Measurements from ENCODE around the gene ENKD1. TPM values are rescaled to one million over a fixed set of nuclear protein-coding genes. Genes with fewer than 3 reads are reported as not detected.

Gene ENKD1
- total and polyA plus RNA-seq, 2 experiments from 2014 or later = 11.6 to 11.8 TPM

DNA sequence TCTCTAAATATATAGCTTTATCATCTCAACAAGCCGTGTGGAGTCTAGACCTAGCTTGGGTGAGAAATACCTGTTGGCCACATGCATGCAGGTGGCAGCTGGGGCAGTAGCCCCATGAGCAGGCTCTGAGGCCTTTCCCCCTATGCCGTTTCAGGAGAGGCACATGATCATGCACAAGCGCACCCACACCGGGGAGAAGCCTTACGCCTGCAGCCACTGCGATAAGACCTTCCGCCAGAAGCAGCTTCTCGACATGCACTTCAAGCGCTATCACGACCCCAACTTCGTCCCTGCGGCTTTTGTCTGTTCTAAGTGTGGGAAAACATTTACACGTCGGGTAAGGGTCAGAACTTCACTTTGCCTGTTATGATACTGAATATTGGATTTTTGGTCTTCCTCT lies 38.3 kb downstream of the ENKD1 start:
- no peak for DNase-seq (ENCODE audit: low spot score)
- no peak for ATAC-seq
- Histone ChIP-seq H4K20me1 (replicated peaks; ENCODE audit: insufficient read depth) (no peaks in the 10 kb centered on the region; the same call in 1 of the 2 replicates), H3K4me3 (no peak overlapping the region), H2AFZ (no peak overlapping the region), H3F3A (replicated peaks; ENCODE audit: low read depth) (peaks cover 9% of the 10 kb centered on the region; the same call in 1 of the 2 replicates), H3K9me2 (ENCODE audit: insufficient read depth) (no peaks in the 10 kb centered on the region), H3K36me3 (ENCODE audit: insufficient read depth) (peaks cover 45% of the 10 kb centered on the region), H3K4me2 (no peak overlapping the region), H3K27ac (ENCODE audit: low read depth) (no peak overlapping the region), H3K79me2 (replicated peaks; ENCODE audit: insufficient read depth) (peaks cover 7% of the 10 kb centered on the region; the same call in 1 of the 2 replicates), H3K4me1 (ENCODE audit: insufficient read depth) (no peaks in the 10 kb centered on the region), H3K27me3 (ENCODE audit: insufficient read depth) (no peaks in the 10 kb centered on the region)
- Mint-ChIP-seq H3K27ac (no peak overlapping the region), H3K27me3 (ENCODE audit: insufficient read depth, low read depth, poor library complexity) (peaks cover 2% of the 10 kb centered on the region), H3K36me3 (ENCODE audit: low read depth) (peaks cover 76% of the 10 kb centered on the region), H3K4me1 (no peaks in the 10 kb centered on the region), H3K9me3 (no peaks in the 10 kb centered on the region), H3K4me3 (no peak overlapping the region)
- TF ChIP-seq CTCF (conservative IDR thresholded peaks at IDR 0.05; ENCODE audit: low read depth in 2 of 2) (no peak), NANOG (IDR thresholded peaks at IDR 0.05; ENCODE audit: borderline replicate concordance) (no peak), ZNF114 (CRISPR knock-in tag; IDR thresholded peaks at IDR 0.05) (no peak), REST (IDR thresholded peaks at IDR 0.05; ENCODE audit: unreplicated experiment) (no peak), CREB1 (CRISPR knock-in tag; IDR thresholded peaks at IDR 0.05; ENCODE audit: low read depth) (no peak), JUNB (IDR thresholded peaks at IDR 0.05; ENCODE audit: unreplicated experiment) (no peak), EZH2 (IDR thresholded peaks at IDR 0.05; ENCODE audit: low read depth, unreplicated experiment) (no peak), STAT1 (IDR thresholded peaks at IDR 0.05; ENCODE audit: unreplicated experiment) (no peak), ETS1 (IDR thresholded peaks at IDR 0.05) (no peak), POLR2AphosphoS5 (IDR thresholded peaks at IDR 0.05; ENCODE audit: low read depth) (no peak)
- TF ChIP-seq, protein P1, sequence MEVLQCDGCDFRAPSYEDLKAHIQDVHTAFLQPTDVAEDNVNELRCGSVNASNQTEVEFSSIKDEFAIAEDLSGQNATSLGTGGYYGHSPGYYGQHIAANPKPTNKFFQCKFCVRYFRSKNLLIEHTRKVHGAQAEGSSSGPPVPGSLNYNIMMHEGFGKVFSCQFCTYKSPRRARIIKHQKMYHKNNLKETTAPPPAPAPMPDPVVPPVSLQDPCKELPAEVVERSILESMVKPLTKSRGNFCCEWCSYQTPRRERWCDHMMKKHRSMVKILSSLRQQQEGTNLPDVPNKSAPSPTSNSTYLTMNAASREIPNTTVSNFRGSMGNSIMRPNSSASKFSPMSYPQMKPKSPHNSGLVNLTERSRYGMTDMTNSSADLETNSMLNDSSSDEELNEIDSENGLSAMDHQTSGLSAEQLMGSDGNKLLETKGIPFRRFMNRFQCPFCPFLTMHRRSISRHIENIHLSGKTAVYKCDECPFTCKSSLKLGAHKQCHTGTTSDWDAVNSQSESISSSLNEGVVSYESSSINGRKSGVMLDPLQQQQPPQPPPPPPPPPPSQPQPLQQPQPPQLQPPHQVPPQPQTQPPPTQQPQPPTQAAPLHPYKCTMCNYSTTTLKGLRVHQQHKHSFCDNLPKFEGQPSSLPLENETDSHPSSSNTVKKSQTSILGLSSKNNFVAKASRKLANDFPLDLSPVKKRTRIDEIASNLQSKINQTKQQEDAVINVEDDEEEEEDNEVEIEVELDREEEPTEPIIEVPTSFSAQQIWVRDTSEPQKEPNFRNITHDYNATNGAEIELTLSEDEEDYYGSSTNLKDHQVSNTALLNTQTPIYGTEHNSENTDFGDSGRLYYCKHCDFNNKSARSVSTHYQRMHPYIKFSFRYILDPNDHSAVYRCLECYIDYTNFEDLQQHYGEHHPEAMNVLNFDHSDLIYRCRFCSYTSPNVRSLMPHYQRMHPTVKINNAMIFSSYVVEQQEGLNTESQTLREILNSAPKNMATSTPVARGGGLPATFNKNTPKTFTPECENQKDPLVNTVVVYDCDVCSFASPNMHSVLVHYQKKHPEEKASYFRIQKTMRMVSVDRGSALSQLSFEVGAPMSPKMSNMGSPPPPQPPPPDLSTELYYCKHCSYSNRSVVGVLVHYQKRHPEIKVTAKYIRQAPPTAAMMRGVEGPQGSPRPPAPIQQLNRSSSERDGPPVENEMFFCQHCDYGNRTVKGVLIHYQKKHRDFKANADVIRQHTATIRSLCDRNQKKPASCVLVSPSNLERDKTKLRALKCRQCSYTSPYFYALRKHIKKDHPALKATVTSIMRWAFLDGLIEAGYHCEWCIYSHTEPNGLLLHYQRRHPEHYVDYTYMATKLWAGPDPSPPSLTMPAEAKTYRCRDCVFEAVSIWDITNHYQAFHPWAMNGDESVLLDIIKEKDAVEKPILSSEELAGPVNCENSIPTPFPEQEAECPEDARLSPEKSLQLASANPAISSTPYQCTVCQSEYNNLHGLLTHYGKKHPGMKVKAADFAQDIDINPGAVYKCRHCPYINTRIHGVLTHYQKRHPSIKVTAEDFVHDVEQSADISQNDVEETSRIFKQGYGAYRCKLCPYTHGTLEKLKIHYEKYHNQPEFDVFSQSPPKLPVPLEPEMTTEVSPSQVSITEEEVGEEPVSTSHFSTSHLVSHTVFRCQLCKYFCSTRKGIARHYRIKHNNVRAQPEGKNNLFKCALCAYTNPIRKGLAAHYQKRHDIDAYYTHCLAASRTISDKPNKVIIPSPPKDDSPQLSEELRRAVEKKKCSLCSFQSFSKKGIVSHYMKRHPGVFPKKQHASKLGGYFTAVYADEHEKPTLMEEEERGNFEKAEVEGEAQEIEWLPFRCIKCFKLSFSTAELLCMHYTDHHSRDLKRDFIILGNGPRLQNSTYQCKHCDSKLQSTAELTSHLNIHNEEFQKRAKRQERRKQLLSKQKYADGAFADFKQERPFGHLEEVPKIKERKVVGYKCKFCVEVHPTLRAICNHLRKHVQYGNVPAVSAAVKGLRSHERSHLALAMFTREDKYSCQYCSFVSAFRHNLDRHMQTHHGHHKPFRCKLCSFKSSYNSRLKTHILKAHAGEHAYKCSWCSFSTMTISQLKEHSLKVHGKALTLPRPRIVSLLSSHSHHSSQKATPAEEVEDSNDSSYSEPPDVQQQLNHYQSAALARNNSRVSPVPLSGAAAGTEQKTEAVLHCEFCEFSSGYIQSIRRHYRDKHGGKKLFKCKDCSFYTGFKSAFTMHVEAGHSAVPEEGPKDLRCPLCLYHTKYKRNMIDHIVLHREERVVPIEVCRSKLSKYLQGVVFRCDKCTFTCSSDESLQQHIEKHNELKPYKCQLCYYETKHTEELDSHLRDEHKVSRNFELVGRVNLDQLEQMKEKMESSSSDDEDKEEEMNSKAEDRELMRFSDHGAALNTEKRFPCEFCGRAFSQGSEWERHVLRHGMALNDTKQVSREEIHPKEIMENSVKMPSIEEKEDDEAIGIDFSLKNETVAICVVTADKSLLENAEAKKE (CRISPR knock-in tag; IDR thresholded peaks at IDR 0.05) = no peak

All from GM23338 (cell line).